GM19397 (cell line): ENCODE results near the gene NKX2-8.

Experiments used
- ATAC-seq: cut with Tn5 transposase; IDR thresholded peaks from one replicate; pipeline ENCODE4 v1.9.1; 2021; ENCODE audit warnings: mild to moderate bottlenecking, moderate library complexity; ENCODE audit not compliant: unreplicated experiment

The NKX2-8 gene

GRCh38 chr14:36582011-36582873, at the start of gene NKX2-8:
Gene NKX2-8 (minus strand): TSS chr14:36582614. CDS start chr14:36582389, 225 bp downstream.
- no peak for ATAC-seq

DNA sequence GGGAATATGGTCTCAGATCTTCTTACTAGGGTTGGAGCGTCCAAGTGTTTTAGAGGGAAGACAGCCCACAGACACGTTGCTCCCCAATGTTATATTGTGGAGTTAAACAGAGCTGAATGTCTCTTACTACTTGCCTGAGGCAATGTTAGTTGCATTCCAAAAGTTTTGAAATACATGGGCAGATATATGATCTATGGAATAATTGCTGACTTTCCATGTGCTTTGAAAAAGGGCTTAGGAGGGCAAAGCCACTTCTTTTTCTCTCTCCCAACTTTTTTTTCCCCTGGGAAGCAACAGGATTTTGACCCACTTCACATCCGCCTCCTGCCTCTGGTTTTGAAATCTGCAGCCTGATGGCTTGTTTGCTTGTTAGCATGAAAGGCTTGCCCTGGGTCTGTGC, 45.6 kb upstream of the NKX2-8 start:
- ATAC-seq, result no peak

GRCh38 chr14:36626151-36626550, 43.7 kb upstream of the NKX2-8 start:
- no peak for ATAC-seq

DNA sequence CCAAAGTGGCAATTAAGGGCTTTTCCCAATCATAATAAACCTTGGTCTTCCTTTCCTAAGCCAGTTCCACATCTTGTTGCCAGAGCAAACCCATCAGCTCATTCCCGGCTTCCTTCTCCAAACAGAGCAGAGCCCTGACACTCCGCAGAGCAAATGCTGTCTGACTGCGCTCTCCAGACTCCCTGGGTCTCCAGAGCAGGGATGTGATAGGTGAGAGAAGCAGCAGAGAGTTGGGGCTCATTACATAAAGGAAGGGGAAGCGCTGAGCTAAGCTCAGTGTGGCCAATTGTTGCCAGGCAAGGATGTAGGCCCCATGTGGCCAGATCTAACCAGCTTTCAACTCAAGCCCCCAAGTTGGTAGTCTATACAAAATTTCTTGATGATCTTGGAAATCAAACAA, 43.0 kb upstream of the NKX2-8 start:
- ATAC-seq, result no peak

DNA sequence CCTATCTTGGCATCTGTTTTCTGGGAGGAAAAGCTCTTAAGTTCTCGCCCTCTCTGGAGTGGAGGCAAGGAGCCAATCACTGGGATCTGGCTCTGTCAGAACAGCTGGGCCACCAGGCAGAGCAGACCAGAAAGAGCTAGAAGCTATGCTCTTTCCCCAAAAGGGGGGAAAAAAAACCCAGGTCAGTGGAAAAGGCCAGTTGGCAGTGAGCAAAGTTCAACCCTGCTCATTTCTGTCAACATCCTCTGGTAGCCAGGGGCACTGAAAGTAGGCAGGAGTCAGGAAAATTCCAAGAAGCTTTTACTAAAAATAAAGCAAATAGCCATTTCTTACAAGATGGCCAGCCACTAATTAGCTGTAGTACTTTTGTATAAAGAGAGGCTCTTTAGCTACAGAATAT, 42.6 kb upstream of the NKX2-8 start:
- no peak for ATAC-seq

- ATAC-seq, result no peak
Observed at GRCh38 chr14:36619853-36620252, 37.4 kb upstream of the NKX2-8 start.

GRCh38 chr14:36619131-36619530, 36.7 kb upstream of the NKX2-8 start:
- ATAC-seq, result no peak

DNA sequence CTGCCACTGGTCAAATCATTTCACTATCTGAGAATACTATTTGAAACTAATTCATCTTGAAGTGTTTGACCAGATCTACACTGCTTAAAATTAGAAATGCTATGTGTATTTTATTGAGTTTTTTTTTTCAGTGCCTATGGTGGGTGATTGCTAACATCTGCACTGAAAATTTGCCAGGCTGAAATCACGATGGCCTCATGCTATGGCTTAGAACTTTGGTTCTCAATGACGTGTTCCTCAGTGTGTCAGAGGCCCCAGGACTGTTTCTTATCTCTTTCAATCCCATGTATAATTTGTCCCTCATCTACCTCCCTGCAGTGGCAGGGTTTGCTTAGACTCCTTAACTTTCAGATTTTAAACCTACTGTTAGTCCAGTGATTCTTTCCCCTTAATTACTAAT, 36.2 kb upstream of the NKX2-8 start:
- ATAC-seq, result no peak

- ATAC-seq, result no peak
Observed at GRCh38 chr14:36617824-36618223, 35.4 kb upstream of the NKX2-8 start.

DNA sequence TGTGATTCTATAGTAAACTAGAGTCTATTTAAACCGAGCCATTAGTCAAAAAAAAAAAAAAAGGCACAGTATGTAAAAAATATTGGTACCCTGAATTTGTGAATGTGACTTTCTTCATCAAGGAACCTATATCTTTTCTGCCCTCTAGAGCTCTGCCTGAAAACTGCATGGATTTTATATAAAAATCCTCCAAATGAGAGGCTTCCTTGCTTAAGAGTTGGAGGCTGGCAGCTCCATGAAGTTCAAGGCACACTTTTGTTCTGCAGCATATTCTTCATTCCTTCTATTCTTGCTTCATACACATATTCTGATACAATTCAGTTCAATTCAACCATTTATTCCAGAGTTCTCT, 23.1 kb upstream of the NKX2-8 start:
- ATAC-seq, result no peak

DNA sequence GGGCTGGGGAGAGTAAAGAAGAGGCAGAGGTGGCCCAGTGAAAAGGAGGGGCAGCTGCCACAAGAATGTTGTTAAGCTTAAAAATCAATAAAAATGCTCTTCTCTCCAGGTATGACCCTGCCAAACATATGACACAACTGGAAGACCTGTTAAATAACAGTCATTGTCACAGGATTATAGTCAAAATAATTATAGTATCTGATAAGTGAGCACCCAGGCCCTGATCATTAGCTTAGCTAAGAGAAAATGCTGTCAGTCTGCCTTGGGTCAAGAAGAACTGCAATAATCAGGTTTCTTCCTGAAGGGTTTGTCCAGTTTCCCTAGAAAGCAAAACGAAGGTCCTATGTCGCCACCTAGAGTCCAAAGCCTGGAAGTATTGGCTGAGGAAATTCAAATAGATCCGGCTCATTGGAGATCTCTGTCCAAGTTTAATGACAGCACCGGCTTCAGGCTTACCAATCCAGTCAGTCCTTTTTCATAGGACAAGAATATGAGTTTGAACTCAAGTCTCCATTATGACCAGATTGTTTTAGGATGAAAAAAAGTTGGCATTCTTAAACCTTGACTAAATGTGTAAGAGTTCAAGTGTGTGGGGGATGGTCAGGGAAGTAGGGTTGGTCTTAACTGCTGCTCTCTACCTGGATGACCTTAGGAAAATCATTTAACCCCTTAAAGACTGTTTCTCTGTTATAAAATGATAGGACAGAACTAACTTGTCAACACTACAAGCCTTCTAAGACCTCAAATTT, 22.5 kb upstream of the NKX2-8 start:
- ATAC-seq, result peak; percentile 73

GRCh38 chr14:36600431-36600830, 18.0 kb upstream of the NKX2-8 start:
- ATAC-seq, result no peak

DNA sequence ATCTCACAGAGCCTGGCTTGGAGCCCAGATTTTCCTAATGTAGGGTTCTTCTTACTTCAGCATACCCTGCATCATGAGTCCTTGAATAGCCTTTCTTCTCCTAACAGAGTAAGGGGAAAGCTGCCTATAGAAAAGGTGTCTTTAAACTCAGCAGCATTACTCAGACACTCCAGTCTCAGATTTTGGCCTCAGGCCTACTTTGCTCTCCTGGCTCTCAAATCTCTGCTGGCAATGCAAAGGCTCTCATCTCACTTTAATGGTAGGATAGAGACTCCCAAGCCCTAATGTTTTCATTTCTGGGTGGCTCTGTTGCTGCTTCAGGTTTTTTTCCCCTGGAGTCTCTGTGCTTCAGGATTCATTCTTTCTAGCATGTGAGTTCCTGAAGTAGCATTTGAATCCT, 9.1 kb upstream of the NKX2-8 start:
- ATAC-seq, result no peak

DNA sequence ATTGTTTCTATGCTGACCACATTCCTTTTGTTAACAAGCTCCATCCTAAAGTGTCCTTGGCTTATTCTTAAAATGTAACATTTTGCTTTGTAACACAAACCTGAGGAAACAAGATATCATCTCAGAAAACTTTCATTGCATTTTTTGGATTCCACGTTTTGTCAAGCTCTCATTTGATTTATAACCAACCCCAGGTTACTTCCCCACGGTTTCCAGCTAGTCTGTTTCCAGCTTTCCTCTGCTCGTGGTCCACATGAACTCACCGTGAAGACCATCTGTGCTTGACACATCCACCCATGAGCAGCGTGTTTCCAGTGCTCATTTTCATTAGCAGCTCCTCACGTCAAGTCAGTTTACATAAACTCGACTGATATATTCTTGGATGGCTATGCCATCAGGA, 6.4 kb upstream of the NKX2-8 start:
- ATAC-seq, result no peak

DNA sequence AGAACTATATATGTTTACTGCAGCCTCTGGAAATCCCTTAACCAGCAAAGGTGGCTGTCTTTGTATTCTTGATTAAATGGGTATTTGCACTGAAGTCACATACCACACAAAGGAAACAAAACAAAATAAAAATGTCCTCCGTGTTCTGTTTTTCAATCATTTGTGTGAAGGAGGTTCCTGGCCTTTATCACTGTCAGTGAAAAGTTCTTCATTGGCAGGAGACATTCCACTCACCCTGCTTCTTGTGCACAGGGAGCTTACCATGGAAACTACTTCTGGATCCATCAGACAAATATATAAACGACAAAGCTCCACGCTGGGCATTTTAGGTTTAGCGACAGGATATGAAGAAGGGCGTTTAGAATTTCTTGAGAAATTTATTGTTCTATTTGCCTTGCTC, 5.7 kb upstream of the NKX2-8 start:
- ATAC-seq, result no peak

DNA sequence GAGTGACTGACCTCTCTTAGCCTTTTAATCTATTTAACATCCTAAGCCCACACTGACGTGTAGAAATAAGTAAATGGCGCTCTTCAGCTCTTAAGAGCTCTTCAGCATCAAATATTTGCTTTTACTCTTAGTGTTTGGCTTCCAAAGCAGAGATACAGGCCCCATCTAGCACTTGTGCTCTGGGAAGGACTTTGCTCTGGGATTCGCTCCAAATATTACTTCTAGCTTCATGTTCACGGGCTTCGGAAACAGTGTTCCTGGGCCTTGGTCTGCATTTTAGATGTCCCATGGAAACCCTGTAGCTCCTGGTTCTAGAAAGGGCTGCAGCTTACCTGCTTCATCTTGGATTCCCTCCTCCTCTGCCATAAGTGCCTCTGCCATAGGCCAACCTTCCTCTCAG, 2.7 kb upstream of the NKX2-8 start:
- no peak for ATAC-seq

DNA sequence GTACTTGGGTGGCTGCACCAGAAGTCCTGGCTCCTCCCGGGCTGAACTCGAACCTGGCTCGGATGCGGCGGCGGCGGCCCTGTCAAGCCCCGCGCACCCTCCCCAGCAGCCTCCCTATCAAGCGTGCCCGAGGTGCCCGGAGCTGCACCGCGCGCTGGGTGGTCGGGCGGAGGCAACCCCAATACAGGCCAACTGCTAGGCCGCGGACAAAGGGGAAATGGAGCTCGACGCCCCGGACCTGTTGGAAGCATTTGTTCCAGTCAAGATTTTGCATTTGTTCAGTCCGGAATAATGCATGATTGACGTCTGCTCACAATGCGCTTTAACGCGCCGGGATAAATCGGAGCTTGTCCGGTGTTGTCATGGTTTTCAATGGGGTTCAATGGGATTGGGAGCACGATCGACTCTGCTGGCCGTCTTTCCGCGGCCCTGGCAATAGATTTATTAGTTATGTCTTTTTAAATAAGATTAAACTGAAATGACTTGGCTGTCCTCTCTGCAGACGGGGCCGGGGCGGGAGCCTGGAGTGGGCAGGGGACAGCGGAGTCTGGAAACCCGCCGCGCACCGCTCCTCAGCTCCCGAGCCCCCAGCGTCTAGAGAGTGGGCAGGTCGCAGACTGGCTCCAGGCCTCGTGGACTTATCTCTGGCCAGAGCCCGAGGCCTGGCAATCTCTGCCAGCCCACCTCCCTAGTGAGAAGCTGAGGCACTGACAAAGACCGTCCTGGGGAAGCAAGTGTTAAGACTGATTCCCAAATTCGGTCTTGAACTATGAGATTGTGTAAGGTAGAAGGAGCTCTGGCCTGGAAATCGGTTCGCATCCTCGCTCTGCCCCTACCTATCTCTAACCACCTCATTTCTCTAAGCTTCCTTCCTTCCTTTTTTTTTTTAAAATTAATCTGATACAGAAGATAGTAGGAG, 1.7 kb upstream of the NKX2-8 start:
- ATAC-seq, result no peak

DNA sequence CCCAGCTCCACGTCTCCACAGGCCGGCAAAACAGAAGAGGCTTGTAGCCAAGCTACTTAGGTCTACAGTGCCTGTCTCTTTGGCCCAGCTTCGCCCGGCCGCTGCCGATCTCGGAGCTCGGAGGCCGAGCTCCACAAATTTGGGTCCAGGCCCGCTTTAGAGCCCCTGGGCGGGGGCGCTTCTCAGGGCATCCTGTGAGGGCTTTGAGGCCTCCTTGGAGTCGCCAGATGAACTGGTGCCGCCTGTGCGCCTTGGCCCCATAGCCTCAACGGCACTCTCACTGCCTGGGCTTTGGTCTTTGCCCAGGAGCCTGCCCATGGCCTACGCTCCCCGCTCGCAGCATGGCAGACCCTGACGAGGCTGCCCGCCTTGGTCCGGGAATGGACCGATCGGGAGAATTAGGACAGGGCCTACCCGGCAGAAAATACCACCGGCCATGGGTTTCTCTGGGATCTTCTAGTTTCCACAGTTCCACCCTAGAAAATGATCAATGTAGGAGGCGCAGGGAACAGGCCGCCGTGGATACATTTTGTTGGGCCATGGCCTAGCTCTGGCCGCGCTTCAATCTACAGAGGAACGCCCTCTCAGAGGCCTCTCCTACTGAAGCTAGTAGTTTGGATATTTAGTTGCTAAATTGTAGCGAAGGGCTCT, 953 bp upstream of the NKX2-8 start:
- no peak for ATAC-seq

DNA sequence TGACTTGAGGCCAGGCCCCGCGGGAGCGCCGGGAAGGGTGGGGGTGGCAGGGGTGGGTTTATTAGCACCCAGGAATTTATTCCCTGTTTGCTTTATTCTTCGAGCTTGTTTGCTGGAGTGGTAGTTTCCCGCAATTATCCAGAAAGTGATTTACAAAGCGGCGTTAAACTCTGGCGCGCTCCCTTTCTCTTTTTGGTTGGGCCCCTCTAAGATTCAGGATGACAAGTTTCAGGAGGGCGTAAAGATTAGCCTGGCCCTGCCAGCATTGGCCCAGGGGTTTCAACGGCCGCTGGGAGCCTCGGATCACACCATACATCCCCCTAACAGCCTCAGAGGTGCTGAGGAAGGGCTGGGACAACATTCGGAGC, 444 bp upstream of the NKX2-8 start:
- ATAC-seq, result no peak

DNA sequence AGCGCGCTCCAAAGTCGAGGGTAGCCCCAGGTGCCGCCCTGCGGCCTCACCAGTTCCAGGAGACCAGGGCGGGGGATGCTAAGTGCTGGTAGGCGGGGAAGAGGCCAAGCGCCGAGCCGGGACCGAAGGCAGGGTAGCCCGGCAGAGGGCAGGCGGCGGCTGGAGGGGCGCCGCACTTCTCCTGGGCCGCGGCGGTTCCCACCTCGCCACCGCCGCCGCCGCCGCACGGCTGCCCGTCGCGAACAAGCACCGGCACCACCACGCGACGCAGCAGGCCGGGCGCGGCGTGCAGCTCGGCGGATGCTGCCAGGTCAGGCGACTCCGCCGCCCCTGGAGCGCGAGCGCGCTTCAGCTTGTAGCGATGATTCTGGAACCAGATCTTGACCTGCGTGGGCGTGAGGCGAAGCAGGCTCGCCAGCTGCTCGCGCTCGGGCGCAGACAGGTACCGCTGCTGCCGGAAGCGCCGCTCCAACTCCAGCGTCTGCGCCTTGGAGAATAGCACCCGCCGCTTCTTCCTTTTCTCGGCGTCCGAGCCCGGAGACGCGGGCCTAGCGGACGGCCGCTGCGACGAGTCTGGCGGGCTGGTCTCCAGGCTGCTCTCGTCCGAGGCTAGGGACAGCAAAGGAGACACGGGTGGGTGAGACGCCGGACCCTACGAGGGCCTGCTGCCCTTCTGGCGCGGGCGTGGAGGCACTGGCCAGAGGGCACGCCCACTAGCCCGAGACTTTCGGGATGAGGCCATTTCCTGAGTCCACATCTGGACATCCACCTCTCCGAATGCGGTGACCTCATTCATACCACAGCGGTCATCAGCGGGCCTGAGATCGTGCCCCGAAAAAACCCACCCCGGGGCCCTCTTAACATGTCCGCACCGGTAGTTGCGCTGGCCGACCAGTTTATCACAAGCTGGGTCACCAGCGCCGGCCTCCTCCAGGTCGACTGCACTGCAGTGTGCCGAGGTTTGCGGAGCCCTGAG, 1.3 kb downstream of the NKX2-8 start:
- ATAC-seq, result no peak
